ENCODE measurements around the gene HPS5. TPM values are rescaled to one million over a fixed set of nuclear protein-coding genes. Genes with fewer than 3 reads are reported as not detected.

Gene HPS5
- total and polyA plus RNA-seq, 8 donors = 19.4 to 25.3 (median 22.8) TPM

DNA sequence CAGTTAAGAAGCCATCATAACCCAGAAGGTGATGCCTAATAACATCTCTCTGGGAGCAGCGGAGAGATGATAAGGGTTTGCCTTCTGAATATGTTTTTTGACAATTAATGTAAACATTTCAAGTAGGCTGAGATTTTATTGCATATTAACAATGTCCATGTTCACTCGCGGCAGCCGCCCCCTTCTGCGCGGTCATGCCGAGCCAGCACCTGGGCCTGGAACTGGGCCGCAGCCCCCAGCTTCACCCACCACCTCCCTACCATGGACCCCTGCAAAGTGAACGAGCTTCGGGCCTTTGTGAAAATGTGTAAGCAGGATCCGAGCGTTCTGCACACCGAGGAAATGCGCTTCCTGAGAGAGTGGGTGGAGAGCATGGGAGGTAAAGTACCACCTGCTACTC lies 60.2 kb downstream of the HPS5 start:
- ATAC-seq = no peak
- DNase-seq = no peak
- H3K36me3 ChIP-seq = no peaks in the 10 kb centered on the region
- TF ChIP-seq, protein P1, sequence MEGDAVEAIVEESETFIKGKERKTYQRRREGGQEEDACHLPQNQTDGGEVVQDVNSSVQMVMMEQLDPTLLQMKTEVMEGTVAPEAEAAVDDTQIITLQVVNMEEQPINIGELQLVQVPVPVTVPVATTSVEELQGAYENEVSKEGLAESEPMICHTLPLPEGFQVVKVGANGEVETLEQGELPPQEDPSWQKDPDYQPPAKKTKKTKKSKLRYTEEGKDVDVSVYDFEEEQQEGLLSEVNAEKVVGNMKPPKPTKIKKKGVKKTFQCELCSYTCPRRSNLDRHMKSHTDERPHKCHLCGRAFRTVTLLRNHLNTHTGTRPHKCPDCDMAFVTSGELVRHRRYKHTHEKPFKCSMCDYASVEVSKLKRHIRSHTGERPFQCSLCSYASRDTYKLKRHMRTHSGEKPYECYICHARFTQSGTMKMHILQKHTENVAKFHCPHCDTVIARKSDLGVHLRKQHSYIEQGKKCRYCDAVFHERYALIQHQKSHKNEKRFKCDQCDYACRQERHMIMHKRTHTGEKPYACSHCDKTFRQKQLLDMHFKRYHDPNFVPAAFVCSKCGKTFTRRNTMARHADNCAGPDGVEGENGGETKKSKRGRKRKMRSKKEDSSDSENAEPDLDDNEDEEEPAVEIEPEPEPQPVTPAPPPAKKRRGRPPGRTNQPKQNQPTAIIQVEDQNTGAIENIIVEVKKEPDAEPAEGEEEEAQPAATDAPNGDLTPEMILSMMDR (IDR thresholded peaks at IDR 0.05) = no peak
- no peak overlapping the region for H3K27ac ChIP-seq
- H3K9me3 ChIP-seq = no peaks in the 10 kb centered on the region
- H3K27me3 ChIP-seq = no peaks in the 10 kb centered on the region
- H3K4me1 ChIP-seq = peaks cover 0 to 10% of the 10 kb centered on the region in 2 donors
- H3K4me3 ChIP-seq = no peak overlapping the region
- intact Hi-C loops (cut with DNase I) = no loop called here

DNA sequence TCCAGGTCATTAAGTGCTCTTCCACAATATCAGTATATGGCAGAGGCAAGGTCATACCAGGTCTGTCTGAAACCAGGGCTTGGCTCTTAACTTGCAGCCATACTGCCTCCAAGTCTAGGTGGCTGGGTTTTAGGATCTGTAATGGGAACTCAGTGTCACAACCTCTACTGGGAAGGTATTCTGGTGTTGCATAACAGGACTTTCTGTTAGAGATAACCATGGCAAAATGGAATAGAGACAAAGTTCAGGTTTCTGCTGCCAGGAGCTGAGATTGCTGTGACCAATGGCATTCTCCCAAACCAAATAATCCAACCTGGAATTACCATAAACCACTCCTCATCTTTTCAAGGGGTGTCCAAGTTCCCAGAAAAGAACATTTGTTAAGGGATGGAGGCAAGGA lies 62.7 kb downstream of the HPS5 start:
- Histone ChIP-seq H3K36me3 (no peaks in the 10 kb centered on the region), H3K4me1 (no peaks in the 10 kb centered on the region), H3K4me3 (no peak overlapping the region), H3K27ac (no peak overlapping the region), H3K27me3 (no peaks in the 10 kb centered on the region), H3K9me3 (no peaks in the 10 kb centered on the region)
- TF ChIP-seq, protein P1 (IDR thresholded peaks at IDR 0.05) = no peak
- no peak for ATAC-seq
- intact Hi-C loops (cut with DNase I) = no loop called here
- DNase-seq = no peak

DNA sequence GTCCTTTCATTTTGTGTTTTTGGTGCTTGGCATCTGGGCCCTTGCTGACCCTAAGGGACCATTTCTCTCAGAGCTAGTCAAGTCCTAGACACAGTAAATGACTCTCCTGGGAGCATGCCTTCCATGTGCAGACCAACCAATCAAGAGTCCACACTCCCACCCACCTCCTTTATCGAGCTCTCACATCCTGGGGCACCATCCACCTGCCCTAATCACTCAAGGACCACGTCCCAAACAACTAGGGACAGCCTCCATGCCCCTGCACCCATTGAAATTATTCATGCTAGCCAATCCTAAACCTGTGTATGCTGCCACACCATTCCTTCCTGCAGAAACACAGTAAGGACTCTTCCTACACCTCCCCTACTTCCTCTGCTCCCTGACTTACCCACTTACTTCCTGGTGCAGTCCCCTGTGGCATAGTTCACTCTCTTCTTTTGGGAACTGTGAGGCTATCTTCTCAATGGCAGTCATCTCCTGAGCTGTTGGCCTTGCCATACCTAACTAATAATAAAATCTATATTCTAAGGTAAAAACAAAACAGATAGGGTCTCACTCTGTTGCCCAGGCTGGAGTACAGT lies 67.1 kb downstream of the HPS5 start:
- intact Hi-C loops (cut with DNase I) = no loop called here
- Histone ChIP-seq H3K36me3 (no peaks in the 10 kb centered on the region), H3K9me3 (no peaks in the 10 kb centered on the region), H3K27ac (no peak overlapping the region), H3K4me3 (no peak overlapping the region), H3K27me3 (peaks cover 0 to 3% of the 10 kb centered on the region in 2 donors), H3K4me1 (no peaks in the 10 kb centered on the region)
- DNase-seq (no peak), ATAC-seq (no peak)
- TF ChIP-seq, protein P1 (IDR thresholded peaks at IDR 0.05) = no peak

DNA sequence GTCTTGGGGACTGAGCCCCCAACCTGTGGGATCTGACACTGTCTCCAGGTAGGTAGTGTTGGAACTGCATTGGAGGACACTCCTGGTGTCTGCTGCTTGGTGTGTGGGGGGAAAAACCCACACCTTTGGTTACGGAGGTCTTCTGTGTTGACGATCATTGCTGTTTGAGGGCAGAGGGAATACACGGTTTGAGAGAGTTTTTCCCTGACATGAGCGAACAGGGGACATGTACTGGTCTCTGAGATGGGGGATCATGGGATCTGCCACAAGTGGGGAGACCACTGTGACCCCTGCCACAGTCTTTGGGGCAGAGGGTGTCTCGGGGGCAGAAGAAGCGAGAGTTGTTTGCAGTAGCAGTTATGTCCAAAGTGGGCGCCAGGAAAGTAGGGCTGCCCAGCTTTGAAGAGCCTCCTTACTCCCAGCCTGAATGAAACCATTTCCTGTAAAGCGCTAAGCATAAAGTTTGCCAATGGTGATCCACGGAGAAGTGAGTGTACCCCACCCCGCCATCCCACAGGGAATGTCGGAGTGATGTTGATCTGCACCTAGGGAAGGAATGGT lies 68.1 kb downstream of the HPS5 start:
- ATAC-seq = no peak
- intact Hi-C loops (cut with DNase I) = no loop called here

DNA sequence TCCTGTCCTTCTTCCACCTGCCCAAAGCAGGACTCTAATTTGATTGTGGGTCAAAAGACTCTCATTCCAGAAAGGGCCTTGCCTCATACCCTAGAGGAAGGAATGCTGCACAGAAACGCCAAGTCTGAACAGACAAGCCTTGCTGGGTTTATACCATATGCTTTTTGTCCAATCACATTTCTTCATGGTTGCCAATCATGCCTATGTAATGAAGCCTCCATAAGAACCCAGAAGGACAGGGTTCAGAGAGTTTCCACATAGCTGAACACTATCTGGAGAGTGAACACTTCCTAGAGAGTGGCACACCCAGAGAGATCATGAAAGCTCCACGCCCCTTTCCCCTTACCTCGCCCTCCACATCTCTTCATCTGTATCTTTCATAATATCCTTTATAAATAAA lies 68.7 kb downstream of the HPS5 start:
- Histone ChIP-seq H3K4me3 (no peak overlapping the region), H3K36me3 (no peaks in the 10 kb centered on the region), H3K4me1 (no peaks in the 10 kb centered on the region), H3K27me3 (peaks cover 0 to 3% of the 10 kb centered on the region in 2 donors), H3K27ac (no peak overlapping the region), H3K9me3 (no peaks in the 10 kb centered on the region)
- TF ChIP-seq, protein P1 (IDR thresholded peaks at IDR 0.05) = no peak
- DNase-seq (no peak), ATAC-seq (no peak)
- intact Hi-C loops (cut with DNase I) = no loop called here

More for the DNA sequence above, 68.1 kb downstream of the HPS5 start:
- Histone ChIP-seq H3K27ac (no peak overlapping the region), H3K4me1 (no peaks in the 10 kb centered on the region), H3K36me3 (no peaks in the 10 kb centered on the region), H3K9me3 (no peaks in the 10 kb centered on the region), H3K27me3 (peaks cover 0 to 3% of the 10 kb centered on the region in 2 donors), H3K4me3 (no peak overlapping the region)
- no peak for DNase-seq
- TF ChIP-seq, protein P1 (IDR thresholded peaks at IDR 0.05) = no peak
